Measurements from ENCODE around the gene PLK4.
"Not testable (repeated sequence)": the region's sequence is repeated elsewhere in the genome, so short reads cannot be mapped to it uniquely, and the experiment has no call there.

The PLK4 gene

DNA sequence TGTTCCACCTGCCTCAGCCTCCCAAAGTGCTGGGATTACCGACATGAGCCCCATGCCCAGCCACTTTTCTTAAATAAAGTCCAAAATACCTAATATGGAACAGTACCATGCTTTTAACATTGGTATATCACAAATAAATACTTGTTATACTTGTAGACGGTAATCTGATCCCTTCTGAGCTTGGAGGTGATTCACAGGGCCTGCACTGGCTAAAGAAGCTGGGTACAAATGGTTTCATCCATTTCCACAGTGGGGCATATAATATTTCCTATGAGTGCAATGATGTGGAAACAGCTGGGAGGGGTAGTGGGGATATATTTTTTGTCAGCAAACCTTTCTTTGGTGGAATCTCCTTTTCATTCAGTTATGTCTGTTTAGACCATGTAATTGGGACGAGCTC is 35.8 kb downstream of the PLK4 start:
- DNase-seq = no peak

DNA sequence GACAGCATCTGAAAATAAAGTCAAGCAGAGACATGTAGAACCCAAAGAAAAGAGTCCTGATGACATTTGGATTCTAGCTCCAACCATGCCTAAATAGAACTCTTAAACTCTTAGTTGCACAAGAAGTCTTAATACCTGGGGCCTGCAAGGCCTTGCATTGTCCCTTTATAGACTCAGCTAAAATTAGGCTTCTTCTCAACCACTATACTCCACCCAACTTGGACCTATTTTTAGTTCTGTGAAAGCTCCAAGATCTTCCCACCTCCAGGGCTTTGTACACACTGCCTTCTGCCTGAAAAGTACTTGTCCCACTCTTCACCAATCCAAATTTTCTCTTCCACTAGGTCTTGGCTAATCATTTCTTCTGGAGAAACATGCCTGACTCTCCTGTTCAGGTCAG is 36.5 kb downstream of the PLK4 start:
- DNase-seq = no peak

- no peak for DNase-seq
Observed at GRCh38 chr4:127920521-127920920, 39.8 kb downstream of the PLK4 start.

GRCh38 chr4:127922226-127922625 is 41.5 kb downstream of the PLK4 start:
- no peak for DNase-seq

GRCh38 chr4:127925720-127926119 is 45.0 kb downstream of the PLK4 start:
- DNase-seq = not testable (repeated sequence)

- no peak for DNase-seq
Observed at GRCh38 chr4:127930175-127930574, 49.5 kb downstream of the PLK4 start.

DNA sequence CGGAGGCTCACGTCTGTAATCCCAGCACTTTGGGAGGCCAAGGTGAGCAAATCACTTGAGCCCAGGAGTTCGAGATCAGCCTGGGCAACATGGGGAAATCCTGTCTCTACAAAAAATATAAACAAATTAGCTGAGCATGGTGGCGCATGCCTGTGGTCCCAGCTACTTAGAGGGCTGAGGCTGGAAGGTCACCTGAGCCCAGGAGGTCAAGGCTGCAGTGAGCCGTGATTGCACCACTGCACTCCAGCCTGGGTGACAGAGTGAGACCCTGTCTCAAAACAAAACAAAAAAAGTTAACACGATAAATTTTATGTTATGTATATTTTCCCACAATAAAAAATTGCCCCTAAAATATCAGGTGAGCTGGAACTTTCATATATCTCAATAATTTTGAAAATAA is 51.1 kb downstream of the PLK4 start:
- not testable (repeated sequence) for DNase-seq

DNA sequence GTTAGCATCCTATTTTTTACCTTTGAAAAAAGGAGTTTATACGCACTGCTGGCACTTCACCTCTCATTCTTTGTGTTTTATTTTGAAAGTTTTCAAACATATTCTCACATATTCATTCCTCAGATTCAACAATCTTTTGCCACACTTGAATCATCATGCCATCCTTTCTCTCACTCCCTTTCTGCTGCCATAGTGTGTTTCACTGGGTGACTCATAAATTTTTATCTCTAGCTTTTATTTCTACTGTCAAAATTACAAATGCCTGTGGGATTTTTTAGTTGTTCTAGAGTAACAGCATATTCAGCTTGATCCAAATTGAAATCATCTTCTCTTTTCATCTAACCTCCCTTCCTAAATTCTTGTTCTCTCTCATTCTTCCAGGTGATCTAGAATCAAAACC is 56.3 kb downstream of the PLK4 start:
- DNase-seq = no peak
